Measurements from ENCODE around the gene AHRR.
"Not testable (repeated sequence)": the region's sequence is repeated elsewhere in the genome, so short reads cannot be mapped to it uniquely, and the experiment has no call there.

AHRR gene

DNA sequence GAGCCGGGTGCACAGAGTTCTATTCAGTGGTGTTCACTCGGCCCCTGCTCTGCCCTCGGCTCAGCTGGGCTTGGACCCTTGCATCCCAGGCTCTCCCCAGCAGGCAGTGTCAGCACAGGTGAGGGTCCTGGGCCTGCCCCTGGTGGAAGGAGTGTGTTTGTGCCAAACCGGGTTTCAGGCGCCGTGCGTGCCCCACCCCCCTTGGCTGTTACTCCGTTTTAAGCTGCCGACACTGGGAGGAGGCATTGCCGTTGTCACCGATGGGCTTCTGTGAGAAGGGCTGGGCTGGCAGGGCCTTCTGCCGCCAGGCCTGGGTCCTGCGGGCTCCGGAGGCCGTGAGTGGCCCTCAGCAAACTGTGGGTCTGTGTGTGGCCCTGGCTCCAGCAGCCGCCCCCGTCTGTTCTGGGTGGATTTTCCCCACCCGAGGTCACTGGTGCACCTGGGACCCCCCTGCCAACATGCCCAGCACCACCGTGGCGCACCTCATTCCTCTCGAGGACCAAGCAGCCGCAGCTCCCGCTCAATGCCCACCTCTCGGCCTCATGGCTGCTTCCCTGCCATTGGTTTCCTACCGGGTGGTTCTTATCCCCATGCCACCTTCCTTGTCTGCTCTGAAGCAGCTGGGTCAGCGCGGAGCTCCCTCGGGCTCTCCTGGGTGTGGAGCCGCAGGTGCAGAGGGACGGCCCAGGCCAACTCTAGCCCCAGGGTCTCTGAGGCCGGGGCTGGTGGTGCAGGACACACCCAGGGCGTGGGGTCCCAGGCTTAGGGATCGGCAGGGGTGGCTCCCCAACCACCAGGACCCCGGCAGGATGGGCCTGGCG, 77.2 kb downstream of the AHRR start:
- DNase-seq = no peak

DNA sequence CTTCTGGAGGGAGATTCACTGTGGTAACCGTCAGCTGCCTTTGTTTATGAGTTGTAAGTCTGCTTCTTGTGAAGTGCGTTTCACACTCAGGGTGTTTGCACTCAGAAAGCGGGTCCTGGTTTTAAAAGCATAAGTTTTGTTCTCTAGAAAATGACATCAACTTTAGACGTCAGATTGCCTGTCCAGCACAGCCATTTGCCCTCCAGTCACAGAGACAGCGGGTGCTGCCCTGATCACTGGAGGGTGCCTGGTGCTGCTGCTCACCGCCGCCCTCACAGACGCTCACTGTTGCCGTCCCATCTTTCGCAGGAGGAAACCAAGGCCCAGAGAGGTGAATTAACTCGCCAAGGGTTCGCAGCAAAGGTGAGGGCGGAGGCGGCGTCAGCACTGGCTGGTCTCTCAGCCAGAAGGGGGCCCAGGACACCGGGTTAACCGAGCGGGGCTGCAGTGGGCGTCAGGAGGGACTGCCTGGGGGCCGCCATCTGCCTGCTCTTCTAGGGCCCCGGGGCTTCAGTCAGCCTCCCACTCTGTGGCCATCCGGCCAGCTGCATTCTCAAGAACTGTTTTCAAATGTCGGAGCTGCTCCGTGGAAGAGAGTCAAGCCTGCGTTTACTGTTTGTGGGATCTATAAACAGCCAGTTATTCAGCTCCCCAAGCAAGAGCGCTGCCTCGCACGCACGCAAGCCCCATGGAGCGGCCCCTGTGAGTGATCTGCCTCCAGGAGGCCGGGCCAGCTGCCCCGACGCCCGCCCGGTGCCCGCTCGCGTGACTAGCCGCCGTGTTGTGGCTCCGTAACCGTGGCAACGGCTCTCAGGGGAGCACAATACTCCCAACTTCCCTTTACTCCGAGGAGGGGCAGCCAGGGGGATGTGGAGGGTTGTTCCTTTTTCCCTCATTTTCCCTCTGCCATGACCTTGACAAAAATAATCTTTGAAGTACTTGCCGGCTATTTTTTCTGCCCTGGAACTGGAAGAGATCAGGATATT, 78.1 kb downstream of the AHRR start:
- DNase-seq = peak; percentile 52

DNA sequence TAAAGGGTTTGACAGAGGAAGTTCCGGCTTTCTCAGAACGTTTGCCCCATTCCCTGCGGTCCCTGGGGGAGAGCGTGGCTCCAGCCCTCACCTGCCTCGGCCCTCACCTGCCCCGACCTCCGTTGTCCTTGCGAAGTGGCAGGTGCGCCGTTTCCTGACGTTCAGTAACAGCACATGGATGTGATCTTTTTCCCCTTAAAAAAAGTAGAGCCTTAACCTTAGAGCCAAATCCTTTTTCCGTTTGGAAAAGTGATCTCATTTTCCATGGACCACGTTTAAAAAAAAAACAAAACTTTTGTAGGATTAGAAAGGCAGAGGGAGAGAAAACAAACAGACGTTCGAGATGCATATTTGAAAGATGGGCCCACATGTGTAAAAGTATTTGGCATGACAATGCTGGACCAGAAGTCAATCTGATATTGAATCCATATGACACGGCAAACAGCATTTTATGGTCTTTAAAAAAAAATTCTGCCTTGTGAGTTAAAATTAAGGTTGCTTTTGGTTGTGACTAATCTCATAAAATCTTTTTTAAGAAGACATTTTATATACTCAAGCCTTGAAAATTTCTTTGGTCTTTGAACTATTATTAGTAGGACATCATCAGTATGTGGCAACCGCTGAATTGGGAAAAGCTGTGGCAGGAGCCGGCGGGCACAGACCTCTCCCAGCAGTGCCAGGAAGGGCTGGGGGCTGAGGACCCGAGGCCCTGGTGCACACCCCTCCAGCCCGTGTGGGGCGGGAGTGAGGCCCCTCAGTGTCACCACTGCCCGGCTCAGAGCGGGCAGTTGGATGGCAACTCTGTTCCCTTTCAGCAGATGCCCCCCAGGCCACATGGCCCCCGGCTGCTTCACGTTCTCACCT, 79.0 kb downstream of the AHRR start:
- DNase-seq = no peak

DNA sequence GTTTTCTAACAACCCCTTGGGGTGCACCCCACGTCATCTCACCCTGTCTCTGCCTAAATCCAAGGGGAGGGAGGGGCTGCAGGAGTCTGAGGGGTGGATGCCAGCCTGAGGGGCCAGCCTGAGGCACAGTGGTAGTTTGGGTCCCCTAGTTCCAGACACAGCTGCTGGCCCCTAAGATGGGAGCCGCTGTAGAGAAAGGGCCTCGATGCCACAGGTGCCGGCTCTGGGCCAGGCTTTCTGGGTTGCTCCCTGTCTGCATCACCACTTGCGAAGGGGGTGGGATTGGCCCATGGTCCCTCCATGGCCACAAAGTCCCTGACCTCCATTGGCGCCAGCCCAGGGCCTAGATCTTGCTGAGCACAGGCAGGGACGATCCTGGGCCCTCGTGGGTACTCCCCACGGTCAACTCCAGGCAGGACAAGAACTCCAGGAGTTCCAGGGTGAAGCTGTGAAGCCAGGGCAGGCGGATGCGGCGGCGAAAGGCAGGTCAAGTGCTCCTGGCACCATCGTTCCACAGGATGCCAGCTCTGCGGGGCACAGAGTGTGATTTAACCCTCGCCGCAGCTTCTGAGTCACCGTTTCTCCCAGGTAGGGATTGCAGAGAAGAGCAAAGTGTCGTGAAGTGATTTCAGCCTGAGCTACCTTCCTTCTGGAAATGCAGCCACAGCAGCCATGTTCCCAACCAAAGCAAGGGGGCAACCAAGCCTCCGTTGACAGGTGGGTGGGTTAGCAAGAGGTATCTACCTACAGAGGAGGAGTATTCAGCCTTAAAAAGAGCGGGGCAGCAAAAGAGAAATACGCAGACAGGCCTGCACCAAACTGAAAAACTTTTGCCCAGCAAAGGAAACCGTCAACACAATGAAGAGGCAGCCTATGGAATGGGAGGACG, 79.9 kb downstream of the AHRR start:
- no peak for DNase-seq

DNA sequence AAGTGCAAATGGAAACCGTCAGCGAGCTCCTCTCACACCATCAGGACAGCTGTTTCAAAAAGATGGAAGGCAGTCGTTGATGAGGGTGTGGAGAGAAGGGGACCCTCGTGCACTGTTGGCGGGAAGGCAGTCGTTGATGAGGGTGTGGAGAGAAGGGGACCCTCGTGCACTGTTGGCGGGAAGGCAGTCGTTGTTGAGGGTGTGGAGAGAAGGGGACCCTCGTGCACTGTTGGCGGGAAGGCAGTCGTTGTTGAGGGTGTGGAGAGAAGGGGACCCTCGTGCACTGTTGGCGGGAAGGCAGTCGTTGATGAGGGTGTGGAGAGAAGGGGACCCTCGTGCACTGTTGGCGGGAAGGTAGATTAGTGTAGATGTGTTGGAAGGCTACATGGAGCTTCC, 80.7 kb downstream of the AHRR start:
- not testable (repeated sequence) for DNase-seq

DNA sequence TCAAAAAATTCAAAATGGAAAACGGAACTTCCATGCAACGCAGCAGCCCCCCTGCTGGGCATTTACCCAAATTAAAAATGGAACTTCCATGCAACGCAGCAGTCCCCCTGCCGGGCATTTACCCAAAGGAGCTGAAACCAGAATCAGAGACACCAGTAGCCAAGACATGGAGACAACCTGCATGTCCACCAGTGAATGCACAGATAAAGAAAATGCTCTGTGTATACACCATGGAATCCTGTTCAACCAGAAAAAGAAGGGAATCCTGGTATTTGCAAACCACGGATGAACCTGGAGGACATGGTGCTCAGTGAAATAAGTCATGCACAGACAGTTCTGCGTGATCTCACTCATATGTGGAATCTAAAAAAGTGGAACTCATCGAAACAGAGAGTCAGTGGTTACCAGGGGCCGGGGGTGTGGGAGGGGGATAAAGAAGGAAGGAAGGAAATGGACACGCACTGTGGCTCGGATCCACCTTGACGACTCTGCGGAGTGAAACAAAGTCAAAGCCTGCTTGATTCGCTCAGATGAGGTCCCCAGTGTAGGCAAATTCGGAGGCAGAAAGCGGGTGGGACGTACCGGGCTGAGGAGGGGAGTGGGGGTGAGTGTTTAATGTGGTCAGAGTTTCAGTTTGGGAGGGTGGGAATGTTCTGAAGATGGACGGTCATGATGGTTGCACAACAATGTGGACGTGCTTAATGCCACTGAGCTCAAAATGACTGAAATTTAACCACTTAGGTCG, 81.3 kb downstream of the AHRR start:
- no peak for DNase-seq

DNA sequence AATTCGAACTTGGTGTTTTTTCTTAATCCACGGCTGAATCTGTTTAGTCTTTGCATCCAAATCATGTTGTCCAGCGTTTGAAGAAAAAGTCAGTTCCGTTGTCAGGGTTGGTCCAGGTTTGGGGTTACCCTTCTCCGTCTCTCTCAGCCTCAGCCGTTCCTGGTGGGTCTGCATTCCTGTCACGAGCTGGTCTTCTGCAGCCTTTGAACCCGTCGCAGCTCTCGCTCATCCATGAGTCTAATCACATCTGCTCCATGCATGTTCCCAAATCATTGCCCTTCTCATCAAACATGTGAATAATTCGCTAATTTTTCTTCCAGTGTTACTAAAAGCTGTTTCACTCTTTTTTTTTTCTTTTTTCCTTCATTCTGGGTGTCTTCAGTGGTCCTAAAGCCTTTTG, 82.5 kb downstream of the AHRR start:
- DNase-seq = no peak

DNA sequence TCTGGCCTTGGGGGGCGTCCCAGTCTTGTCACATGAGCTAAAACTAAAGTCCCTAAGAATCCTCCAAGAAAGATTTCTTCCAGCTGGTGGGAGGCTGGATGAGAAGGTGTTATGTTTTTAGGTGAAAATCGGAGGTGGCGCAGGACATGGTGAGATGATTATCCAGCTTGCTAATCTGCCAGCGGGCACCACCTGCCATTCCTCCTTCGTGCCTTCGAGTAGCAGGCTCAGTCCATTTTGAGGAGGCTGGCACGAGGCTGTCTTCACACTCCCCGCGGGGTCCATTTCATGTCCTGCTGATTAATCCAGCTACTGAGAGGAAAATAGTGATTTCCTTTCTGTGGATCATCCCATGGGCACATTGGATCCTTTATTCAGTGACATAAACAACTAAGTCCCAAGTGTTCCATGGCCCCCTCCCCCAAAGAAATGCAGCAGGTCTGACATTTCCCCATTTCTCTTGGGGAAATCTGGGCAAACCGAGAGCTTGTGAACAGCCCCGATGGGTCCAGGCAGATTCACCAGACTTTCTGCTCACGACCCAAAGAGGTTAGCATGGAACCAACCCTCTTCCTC, 83.2 kb downstream of the AHRR start:
- no peak for DNase-seq

DNA sequence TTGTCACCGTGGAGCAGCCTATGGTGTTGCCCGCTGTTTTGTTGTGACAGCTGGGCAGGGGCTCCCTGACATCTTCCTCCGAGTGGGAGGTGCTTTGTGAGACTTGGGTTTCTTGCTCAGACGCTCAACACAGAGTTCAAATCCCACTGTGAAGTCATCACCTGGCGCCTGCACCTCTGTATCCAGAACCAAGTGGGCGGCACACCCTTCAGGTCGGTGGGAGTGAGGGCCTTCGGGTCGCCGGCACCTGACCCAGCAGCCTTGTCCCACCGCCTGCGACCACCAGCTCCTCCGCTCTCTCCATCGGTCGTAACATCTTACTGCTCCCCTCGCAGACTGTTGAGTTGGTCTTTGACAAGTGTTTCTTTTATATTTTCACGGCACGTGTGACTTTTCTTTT, 83.9 kb downstream of the AHRR start:
- DNase-seq = no peak

DNA sequence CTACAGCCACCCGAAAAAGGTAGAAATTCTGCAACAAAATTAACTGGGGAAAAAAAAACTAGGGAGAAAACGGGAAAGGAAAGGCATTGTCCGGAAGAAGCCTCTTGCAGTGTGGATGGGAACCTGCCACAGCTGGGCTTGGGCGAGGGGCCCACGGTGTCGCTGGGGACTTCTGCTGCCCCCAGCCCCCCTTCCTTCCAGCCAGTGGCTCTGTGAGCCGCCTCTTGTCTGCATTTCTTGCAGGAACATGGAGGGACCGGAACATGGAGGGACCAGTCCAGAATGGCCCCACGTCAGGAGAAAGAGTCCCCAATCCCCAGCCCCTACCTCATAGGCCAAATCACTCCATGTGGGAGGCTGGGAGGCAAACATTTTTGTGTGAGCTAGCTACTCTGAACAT, 84.5 kb downstream of the AHRR start:
- no peak for DNase-seq

DNA sequence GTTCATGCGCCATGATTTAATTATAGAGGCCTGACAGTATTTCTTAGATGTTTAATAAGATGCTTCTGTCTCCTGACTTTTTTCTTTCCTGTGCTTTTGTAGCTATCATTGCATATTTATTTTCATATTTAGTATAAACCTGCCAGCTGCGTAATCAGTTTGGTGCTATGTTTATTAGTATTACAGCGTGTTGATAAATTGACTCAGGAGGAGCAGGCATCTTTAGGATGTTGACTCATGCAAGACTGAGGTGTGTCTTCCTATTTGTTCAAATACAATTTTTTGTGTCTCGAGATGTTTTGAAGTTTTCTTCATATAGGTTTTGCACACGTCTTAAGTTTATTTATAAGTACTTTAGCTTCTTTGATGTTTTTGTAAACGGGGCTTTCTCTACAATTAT, 85.5 kb downstream of the AHRR start:
- DNase-seq = no peak

DNA sequence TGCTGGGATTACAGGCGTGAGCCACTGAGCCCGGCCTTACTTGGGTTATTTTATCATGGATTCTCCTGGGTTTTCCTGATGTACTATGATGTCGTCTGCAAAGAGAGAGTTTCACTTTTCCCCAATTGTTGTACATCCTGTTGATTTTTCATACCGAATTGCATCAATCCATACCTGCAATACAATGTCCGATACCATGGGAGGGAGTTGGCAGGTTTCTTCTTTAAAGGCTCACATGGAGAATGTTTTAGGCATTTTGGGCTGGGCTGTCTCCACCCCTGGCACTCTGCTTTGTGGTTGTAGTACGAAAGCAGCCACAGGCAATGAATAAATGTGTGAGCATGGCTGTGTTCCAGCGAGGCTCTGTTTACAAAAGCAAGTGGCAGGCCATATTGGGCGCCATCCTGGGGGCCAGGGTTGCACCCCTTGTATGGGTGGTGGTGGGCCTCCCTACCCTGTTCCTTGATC, 86.3 kb downstream of the AHRR start:
- no peak for DNase-seq

DNA sequence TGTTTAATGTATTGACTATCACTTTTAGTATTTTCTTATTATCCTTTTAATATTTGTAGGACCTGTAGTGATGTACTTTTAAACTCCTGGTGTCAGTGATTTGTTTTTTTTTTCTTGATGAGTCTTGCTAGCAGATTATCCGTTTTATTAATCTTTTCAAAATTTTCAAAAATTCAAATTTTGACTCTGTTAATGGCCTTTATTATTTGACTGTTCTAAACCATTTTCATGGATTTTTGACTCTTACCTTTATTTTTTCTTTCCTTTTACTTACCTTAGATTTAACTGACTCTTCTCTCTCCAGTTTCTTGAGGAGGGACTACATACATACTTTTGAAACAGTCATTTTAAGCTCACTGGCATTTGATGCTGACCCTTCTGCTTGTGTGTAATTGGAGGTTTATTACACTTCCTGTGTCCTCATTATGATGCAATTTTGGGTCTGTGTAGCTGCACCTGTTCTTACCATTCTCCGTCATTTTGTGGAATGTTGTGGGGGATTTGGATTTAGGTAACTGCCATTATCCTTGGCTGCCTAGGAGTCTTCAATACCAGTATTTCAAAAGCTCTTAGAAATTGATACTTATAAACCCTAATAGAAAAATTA, 89.5 kb downstream of the AHRR start:
- DNase-seq = no peak

DNA sequence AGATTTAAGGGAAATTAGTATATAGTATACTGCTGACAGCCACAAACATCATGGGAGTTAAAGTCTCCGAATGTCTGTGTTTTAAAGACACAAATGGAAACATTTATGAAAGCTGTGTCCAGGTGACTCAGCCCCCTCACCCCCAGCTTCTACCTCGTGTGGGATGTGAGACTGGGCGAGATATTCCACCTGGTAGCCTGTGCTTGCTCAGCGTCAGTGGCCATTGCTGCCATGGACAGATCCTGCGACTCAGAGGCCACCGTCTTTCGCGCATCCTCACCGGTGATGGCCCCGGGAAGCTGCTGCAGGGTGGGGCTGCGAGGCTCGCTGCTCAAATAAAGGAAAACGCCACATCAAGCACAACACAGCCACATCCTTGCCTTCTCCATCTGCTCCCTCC, 90.2 kb downstream of the AHRR start:
- no peak for DNase-seq

DNA sequence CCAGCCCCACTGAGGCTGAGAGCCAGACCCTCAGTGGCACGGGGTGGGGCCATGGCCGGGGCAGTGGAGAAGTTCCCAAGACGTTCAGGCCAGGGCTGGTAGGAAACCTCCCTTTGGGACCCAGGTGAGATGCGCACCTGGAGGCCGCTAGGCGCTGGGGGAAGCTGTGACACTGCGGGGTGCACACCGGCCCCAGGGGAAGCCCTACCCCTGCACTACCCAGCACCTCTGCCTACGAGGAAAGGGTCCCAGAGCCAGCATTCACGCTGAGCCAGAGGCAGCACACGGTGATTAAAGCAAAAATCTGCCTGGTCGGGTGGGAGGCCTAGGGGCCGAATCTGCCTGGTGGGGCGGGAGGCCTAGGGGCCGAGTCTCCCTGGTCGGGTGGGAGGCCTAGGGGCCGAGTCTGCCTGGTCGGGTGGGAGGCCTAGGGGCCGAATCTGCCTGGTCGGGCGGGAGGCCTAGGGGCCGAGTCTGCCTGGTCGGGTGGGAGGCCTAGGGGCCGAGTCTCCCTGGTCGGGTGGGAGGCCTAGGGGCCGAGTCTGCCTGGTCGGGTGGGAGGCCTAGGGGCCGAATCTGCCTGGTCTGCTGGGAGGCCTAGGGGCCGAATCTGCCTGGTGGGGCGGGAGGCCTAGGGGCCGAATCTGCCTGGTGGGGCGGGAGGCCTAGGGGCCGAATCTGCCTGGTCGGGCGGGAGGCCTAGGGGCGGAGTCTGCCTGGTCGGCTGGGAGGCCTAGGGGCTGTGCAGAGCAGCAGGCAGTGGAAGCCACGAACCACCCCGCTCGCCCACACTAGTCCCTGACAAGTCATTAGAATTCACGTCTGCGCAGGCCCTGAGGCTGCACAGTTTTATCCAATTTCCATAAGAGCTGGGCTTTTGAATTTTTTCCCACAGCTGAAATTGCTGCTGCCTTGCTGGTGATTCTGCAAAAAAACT, 93.7 kb downstream of the AHRR start:
- DNase-seq = not testable (repeated sequence)

DNA sequence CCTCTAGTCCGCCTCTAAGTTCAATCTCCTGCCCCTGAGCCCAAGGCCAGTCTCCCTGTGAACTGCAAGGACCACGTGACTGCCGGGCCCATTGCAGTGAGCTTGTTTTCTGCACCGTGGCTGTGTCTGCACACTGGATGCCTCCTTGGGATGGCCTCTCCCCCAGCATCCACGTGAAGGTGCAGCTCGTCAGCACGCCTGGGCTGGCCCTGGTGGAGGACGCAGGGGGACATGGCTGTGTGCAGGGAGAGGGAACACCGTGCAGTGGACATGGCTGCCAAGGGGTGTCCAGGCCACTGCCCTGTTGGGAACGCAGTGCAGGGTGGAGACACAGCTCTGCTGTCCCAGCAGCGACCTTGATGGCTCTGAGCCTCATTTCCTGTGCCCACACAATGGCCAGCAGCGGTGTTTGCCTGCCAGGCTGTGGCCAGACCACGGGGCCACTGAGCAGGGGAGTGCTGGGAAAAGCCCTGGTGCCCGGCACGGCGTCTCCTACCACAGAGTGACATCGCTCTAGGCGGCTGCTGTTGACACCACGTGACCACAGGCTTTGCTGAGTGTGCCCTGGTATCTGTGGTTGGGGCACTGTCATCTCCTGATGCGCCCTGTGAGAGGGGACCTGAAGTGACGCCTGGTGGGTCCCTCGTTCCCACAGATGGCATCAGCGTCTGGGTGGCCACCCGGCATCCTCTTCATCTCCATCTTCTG, 94.6 kb downstream of the AHRR start:
- no peak for DNase-seq

DNA sequence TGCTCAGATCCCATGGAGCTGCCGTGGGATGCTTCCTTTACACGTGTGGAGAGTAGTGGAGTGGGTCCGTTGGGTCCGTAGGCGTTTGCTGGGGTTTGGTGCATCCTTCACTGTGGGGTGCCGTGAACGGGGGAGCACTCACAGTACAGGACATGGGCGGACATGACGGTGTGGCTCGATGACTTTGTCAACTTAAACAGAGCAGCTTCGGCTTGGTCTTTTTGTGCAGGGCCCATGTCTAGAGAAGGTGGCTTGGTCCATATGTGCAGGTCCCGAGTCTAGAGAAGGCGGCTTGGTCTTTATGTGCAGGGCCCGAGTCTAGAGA, 95.1 kb downstream of the AHRR start:
- DNase-seq = no peak

Measured in stimulated activated CD4-positive, alpha-beta T cell treated with anti-CD3 and anti-CD28 coated beads, Interleukin-12 subunit alpha, Interleukin-12 subunit beta, amount 100 ng/mL, for 4 hours (primary cell).